H1 (cell line): Measurements from ENCODE around the gene PIAS1. TPM values are rescaled to one million over a fixed set of nuclear protein-coding genes. Genes with fewer than 3 reads are reported as not detected.
A peak's percentile ranks its signal among the peaks of the same experiment; 100 is the strongest.

Source experiments
- ATF2 ChIP-seq: IDR thresholded peaks from 2 replicates; pipeline ENCODE4 v1.6.1; 2012; ENCODE audit warnings: low read length, inconsistent platforms
- CBX8 ChIP-seq: fragments of 300-800, 300-1000 bp; sonication (generic); IDR thresholded peaks from 2 replicates; pipeline ENCODE4 v1.7.1; 2016; ENCODE audit warnings: low read depth, low read length, borderline replicate concordance
- EP300 ChIP-seq, 2 experiments: IDR thresholded peaks; 1 replicate in 1 of 2; 2 replicates in 1 of 2; pipeline ENCODE4 v1.6.1; 2011 to 2012; ENCODE audit warnings: low read depth in 2 of 2, low read length in 2 of 2, mild to moderate bottlenecking in 2 of 2, borderline replicate concordance in 1 of 2, inconsistent platforms in 1 of 2, moderate library complexity in 1 of 2
- FOSL1 ChIP-seq: IDR thresholded peaks from 2 replicates; pipeline ENCODE4 v1.6.1; 2011; ENCODE audit warnings: mild to moderate bottlenecking, low read depth, low read length, moderate library complexity; ENCODE audit not compliant: insufficient read depth
- GTF2F1 ChIP-seq: IDR thresholded peaks from 2 replicates; pipeline ENCODE4 v1.6.1; 2012; ENCODE audit warnings: low read depth, low read length, improper control_type of control experiment, borderline replicate concordance
- HDAC6 ChIP-seq: IDR thresholded peaks from one replicate; pipeline ENCODE4 v1.7.1; 2012; ENCODE audit warnings: low read depth, mild to moderate bottlenecking, inconsistent platforms, low read length, moderate library complexity
- KDM1A ChIP-seq: fragments of 200-600, 300-600 bp; sonication (generic); IDR thresholded peaks from 2 replicates; pipeline ENCODE4 v1.7.1; 2016; ENCODE audit warnings: mild to moderate bottlenecking, low read length, borderline replicate concordance
- MAX ChIP-seq: IDR thresholded peaks from 2 replicates; pipeline ENCODE4 v1.6.1; 2012; ENCODE audit warnings: inconsistent platforms
- NANOG ChIP-seq: IDR thresholded peaks from 2 replicates; pipeline ENCODE4 v1.6.1; 2011; ENCODE audit warnings: low read length, low read depth, mild to moderate bottlenecking, inconsistent platforms; ENCODE audit not compliant: insufficient read depth, poor library complexity, severe bottlenecking
- NRF1 ChIP-seq: IDR thresholded peaks from 2 replicates; pipeline ENCODE4 v1.6.1; 2011; ENCODE audit warnings: mild to moderate bottlenecking, low read depth, low read length, improper control_type of control experiment
- POLR2AphosphoS5 ChIP-seq: IDR thresholded peaks from 2 replicates; pipeline ENCODE4 v1.6.1; 2011; ENCODE audit warnings: low read depth, low read length
- RBBP5 ChIP-seq: IDR thresholded peaks from 2 replicates; pipeline ENCODE4 v1.7.1; 2012; ENCODE audit warnings: low read depth, mild to moderate bottlenecking, inconsistent platforms, low read length, moderate library complexity, borderline replicate concordance
- SIN3A ChIP-seq, 2 experiments: IDR thresholded peaks in 1 of 2; conservative IDR thresholded peaks in 1 of 2; 2 replicates each; pipeline ENCODE4 v1.6.1; 2011 to 2012; ENCODE audit warnings: low read length in 2 of 2, improper control_type of control experiment in 1 of 2, low read depth in 1 of 2, mild to moderate bottlenecking in 1 of 2
- SP1 ChIP-seq: IDR thresholded peaks from 2 replicates; pipeline ENCODE4 v1.6.1; 2011; ENCODE audit warnings: low read depth, low read length
- SP2 ChIP-seq: IDR thresholded peaks from 2 replicates; pipeline ENCODE4 v1.6.1; 2012; ENCODE audit warnings: mild to moderate bottlenecking, low read length, inconsistent platforms
- SP4 ChIP-seq: IDR thresholded peaks from 2 replicates; pipeline ENCODE4 v1.6.1; 2012; ENCODE audit warnings: low read length, inconsistent platforms
- SRF ChIP-seq: IDR thresholded peaks from 2 replicates; pipeline ENCODE4 v1.6.1; 2011; ENCODE audit warnings: mild to moderate bottlenecking, low read depth, low read length, moderate library complexity
- TAF1 ChIP-seq: IDR thresholded peaks from 2 replicates; pipeline ENCODE4 v1.6.1; 2011; ENCODE audit warnings: mild to moderate bottlenecking, low read depth, low read length
- TAF7 ChIP-seq: optimal IDR thresholded peaks from 2 replicates; pipeline ENCODE3; 2011; ENCODE audit warnings: low read depth, mild to moderate bottlenecking, inconsistent platforms, low read length, moderate library complexity, borderline replicate concordance
- TEAD4 ChIP-seq: IDR thresholded peaks from 2 replicates; pipeline ENCODE4 v1.6.1; 2012; ENCODE audit warnings: low read depth, low read length, inconsistent platforms, mixed read lengths
- polyA plus RNA-seq, 7 experiments: library from polyadenylated mRNA; depleted of rRNA in 3 of 7; stranded (reverse) in 5 of 7; unstranded in 2 of 7; fragments of >200 nt in 5 of 7; fragments of 200-250 nt in 2 of 7; gene quantifications; 1 replicate in 5 of 7; 2 replicates in 1 of 7; 4 replicates in 1 of 7; pipeline versions ENCODE4 v1.2.1 to v1.2.3, GENCODE V29; 2011 to 2013; ENCODE audit warnings: missing spikeins in 2 of 7, mixed read lengths in 2 of 7
- total RNA-seq: library from RNA; stranded (reverse); fragmentation: NEBNext Ultra II Directional; extraction: Animal tissue kit (Norgen Biotek cat#: 25700); gene quantifications from 2 replicates; pipeline ENCODE4 v1.2.1, GENCODE V29; 2021
- TF ChIP-seq, protein P1 (sequence below): IDR thresholded peaks from 2 replicates; pipeline ENCODE4 v1.6.1; 2011; ENCODE audit warnings: low read length, improper control_type of control experiment

The PIAS1 gene
- total and polyA plus RNA-seq, 2 of the 8 experiments (the other 6 are each of a cell fraction or from before 2014, with no cell fraction given): 30.8 to 34.5 TPM

DNA sequence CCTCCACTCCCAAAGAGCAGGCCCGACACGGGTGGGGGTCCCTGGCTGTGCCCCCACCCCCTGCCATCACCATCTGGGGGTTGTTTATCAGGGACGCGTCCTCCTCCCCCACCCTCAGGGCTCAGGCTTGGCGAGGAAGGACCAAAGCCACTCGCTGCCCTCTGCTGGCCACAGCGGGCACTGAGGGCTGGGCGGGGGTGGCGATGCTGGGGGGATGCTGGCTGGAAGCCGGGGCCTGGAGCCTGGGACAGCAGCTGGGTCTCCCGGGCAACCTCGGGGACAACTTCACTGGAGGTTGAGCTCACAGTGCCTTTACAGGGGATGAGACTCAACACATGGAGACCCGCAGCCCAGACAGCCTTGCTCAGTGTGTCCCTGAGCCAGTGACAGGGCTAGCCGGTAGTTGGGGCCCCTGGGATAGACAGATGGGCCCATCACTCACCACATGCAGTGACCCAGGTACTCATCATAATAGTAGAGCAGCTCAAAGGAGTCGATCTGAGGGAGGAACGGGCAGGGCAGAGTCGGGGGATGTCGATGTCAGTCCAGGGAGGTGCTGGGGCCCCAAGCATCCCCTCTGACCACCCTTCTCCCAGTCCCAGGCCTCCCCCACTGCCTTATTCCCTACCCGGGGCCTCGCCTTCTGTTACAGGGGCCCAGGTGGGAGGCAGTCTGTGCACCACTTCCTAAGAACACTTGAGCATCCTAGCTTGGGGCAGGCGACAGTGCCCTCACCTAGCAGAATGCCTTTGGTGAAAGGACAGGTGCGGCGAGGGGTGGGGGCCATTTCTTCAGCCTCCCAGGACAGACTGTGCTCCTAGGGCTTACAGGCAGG, 156.9 kb downstream of the PIAS1 start (continued):
- TF ChIP-seq ATF2 (no peak), SP1 (no peak), RBBP5 (no peak), TEAD4 (no peak), SP2 (no peak), CBX8 (no peak), TAF1 (no peak), TAF7 (no peak), GTF2F1 (no peak), SRF (no peak), NRF1 (no peak), KDM1A (no peak), SP4 (no peak), NANOG (no peak), SIN3A (conservative IDR thresholded peaks at IDR 0.05 in 1 of 2, IDR thresholded peaks at IDR 0.05 in 1 of 2; ENCODE audit: low read depth in 1 of 2, low read length in 2 of 2) (0 out of 4 replicates have a peak, but pooled peaks of 1 of the 2 experiments have one; percentile 55), HDAC6 (no peak), EP300 (IDR thresholded peaks at IDR 0.05; ENCODE audit: borderline replicate concordance in 1 of 2, low read depth in 2 of 2, low read length in 2 of 2) (no peak), MAX (0 out of 2 replicates have a peak, but pooled peaks have one; percentile 25), FOSL1 (no peak), POLR2AphosphoS5 (0 out of 2 replicates have a peak, but pooled peaks have one; percentile 33)
- TF ChIP-seq, protein P1, sequence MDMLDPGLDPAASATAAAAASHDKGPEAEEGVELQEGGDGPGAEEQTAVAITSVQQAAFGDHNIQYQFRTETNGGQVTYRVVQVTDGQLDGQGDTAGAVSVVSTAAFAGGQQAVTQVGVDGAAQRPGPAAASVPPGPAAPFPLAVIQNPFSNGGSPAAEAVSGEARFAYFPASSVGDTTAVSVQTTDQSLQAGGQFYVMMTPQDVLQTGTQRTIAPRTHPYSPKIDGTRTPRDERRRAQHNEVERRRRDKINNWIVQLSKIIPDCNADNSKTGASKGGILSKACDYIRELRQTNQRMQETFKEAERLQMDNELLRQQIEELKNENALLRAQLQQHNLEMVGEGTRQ: no peak
